Lower leg skin (tissue), 4 donors: Measurements from ENCODE around the gene GZMM. TPM values are rescaled to one million over a fixed set of nuclear protein-coding genes. Genes with fewer than 3 reads are reported as not detected.

Experiments
- DNase-seq, 2 donors: peaks; one replicate each; pipeline ENCODE4 v3.0.0-alpha.2; 2019; ENCODE audit warnings: low spot score in 2 of 2
- H3K4me3 ChIP-seq: fragments of 200-600 bp; sonication (generic); 2 replicates; pipeline ENCODE4 v1.5.1; 2017; ENCODE audit warnings: mild to moderate bottlenecking, low read depth; ENCODE audit not compliant: poor library complexity, severe bottlenecking
- CTCF ChIP-seq, 3 donors: fragments of 450-650 bp; IDR thresholded peaks; one replicate each; pipeline ENCODE4 v1.5.1; 2016; ENCODE audit warnings: antibody characterized with exemption in 3 of 3, mild to moderate bottlenecking in 3 of 3, moderate library complexity in 2 of 3
- POLR2A ChIP-seq, 2 donors: fragments of 450-650 bp; IDR thresholded peaks; one replicate each; pipeline ENCODE4 v1.6.1; 2016 to 2017; ENCODE audit warnings: antibody characterized with exemption in 2 of 2, mild to moderate bottlenecking in 1 of 2, moderate library complexity in 1 of 2
- WGBS, 2 donors: methylation state at CpG; one replicate each; pipeline ENCODE4 v1.1.5; 2018; 5-methylcytosine and 5-hydroxymethylcytosine counted together
- intact Hi-C: fragments of 100-400 bp; cut with DNase I; formaldehyde crosslinking; loops from one replicate; pipeline ENCODE4 v1.15.0; 2023; ENCODE audit warnings: low total_unique reads
- total RNA-seq, 4 donors: library from RNA; depleted of rRNA; stranded (reverse); fragments of >200 nt; gene quantifications; one replicate each; pipeline ENCODE4 v1.1.0, GENCODE V29; 2016

The GZMM gene
- total RNA-seq, 4 donors from 2014 or later, result 0.29 to 1.5 (median 1.3) TPM; not detected in 1

GRCh38 chr19:511101-511851, 32.6 kb upstream of the GZMM start:
- 31 to 40% methylated on average over 30 of the region's 30 CpGs for WGBS, 2 donors
- intact Hi-C loops, result no loop called here
- no peak for DNase-seq
- TF ChIP-seq POLR2A (IDR thresholded peaks at IDR 0.05) (no peak), CTCF (IDR thresholded peaks at IDR 0.05) (no peak)
- H3K4me3 ChIP-seq, result no peak overlapping the region

- TF ChIP-seq POLR2A (IDR thresholded peaks at IDR 0.05) (no peak), CTCF (IDR thresholded peaks at IDR 0.05) (no peak)
- 46 to 67% methylated on average over 23 to 58 of the region's 62 CpGs for WGBS, 2 donors
- no peak overlapping the region for H3K4me3 ChIP-seq
- no peak for DNase-seq
- intact Hi-C loops, result no loop called here
Observed at GRCh38 chr19:512547-513365, 31.1 kb upstream of the GZMM start.

- intact Hi-C loops, result no loop called here
- no peak for TF ChIP-seq POLR2A (IDR thresholded peaks at IDR 0.05)
- no peak for TF ChIP-seq CTCF (IDR thresholded peaks at IDR 0.05)
- DNase-seq, result no peak
- H3K4me3 ChIP-seq, result no peak overlapping the region
- 82 to 84% methylated on average over 10 of the region's 10 CpGs for WGBS, 2 donors
Observed at GRCh38 chr19:513368-514165, 30.3 kb upstream of the GZMM start.

GRCh38 chr19:514166-514663, 29.6 kb upstream of the GZMM start:
- WGBS, 2 donors, result 88 to 95% methylated on average over 9 of the region's 9 CpGs
- DNase-seq, result no peak
- H3K4me3 ChIP-seq, result no peak overlapping the region
- intact Hi-C loops, result no loop called here
- TF ChIP-seq CTCF (IDR thresholded peaks at IDR 0.05) (no peak), POLR2A (IDR thresholded peaks at IDR 0.05) (no peak)

GRCh38 chr19:517721-518597, 25.9 kb upstream of the GZMM start:
- TF ChIP-seq CTCF (IDR thresholded peaks at IDR 0.05), result no peak
- TF ChIP-seq POLR2A (IDR thresholded peaks at IDR 0.05), result no peak
- intact Hi-C loops, result no loop called here
- 63 to 76% methylated on average over 10 of the region's 10 CpGs for WGBS, 2 donors
- no peak for DNase-seq
- no peak overlapping the region for H3K4me3 ChIP-seq
